ENCODE measurements around the gene CD86.

CD86 gene

GRCh38 chr3:122066331-122067213 is 11.4 kb downstream of the CD86 start:
- DNase-seq (ENCODE audit: low read depth, low spot score) = no peak
- Histone ChIP-seq H3K9me3 (ENCODE audit: low read depth, low read length) (no peaks in the 10 kb centered on the region), H3K9ac (ENCODE audit: insufficient read length) (no peak overlapping the region), H3K27ac (no peak overlapping the region), H3K36me3 (ENCODE audit: insufficient read depth, low read length) (no peaks in the 10 kb centered on the region), H3K4me3 (no peak overlapping the region)
- TF ChIP-seq POLR2AphosphoS5 (IDR thresholded peaks at IDR 0.05; ENCODE audit: borderline replicate concordance, low read depth, low read length) (no peak), EZH2 (IDR thresholded peaks at IDR 0.05) (no peak), FOXP2 (optimal IDR thresholded peaks at IDR 0.05; ENCODE audit: control extremely low read depth, extremely low read length, insufficient read depth) (no peak)

GRCh38 chr3:122067214-122067550 is 12.0 kb downstream of the CD86 start:
- no peak overlapping the region for H3K27ac ChIP-seq
- no peak for DNase-seq (ENCODE audit: low read depth, low spot score)
- no peaks in the 10 kb centered on the region for H3K36me3 ChIP-seq (ENCODE audit: insufficient read depth, low read length)
- H3K9me3 ChIP-seq (ENCODE audit: low read depth, low read length) = no peaks in the 10 kb centered on the region
- H3K4me3 ChIP-seq = no peak overlapping the region
- TF ChIP-seq FOXP2 (optimal IDR thresholded peaks at IDR 0.05; ENCODE audit: control extremely low read depth, extremely low read length, insufficient read depth) (no peak), EZH2 (IDR thresholded peaks at IDR 0.05) (no peak), POLR2AphosphoS5 (IDR thresholded peaks at IDR 0.05; ENCODE audit: borderline replicate concordance, low read depth, low read length) (no peak)
- no peak overlapping the region for H3K9ac ChIP-seq (ENCODE audit: insufficient read length)

DNA sequence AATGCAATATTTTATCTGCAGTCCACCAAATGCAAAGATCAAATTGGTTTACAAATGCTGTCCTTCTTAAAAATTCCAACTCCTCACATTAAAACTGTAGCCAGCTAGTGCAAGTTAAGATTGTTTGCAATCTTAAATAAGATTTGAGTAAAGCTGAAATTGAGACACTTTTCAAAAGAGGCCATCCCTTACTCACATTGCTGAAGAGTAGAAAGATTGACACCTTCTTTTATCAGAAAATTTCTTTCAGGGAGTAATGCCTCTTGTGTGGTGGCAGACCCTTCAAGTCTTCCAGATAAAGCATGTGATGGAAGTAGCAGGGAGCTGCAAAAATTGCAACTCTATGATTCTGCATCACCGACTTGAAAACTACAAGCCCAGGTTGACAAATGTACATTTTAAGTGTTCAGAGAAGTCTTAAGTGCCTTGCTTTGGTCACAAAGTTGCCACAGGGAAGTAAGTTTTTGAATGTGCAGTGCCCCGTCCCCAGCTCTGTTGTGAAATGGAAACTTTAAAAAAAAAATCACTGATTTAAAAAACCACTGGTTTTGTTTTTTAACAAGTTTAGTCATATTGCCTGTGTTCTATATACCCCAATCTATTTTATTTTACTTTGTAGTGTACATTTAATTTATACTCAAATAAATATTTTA is 12.6 kb downstream of the CD86 start:
- Histone ChIP-seq H3K4me3 (no peak overlapping the region), H3K36me3 (ENCODE audit: insufficient read depth, low read length) (no peaks in the 10 kb centered on the region), H3K27ac (no peak overlapping the region), H3K9ac (ENCODE audit: insufficient read length) (no peak overlapping the region), H3K9me3 (ENCODE audit: low read depth, low read length) (no peaks in the 10 kb centered on the region)
- TF ChIP-seq POLR2AphosphoS5 (IDR thresholded peaks at IDR 0.05; ENCODE audit: borderline replicate concordance, low read depth, low read length) (no peak), EZH2 (IDR thresholded peaks at IDR 0.05) (no peak), FOXP2 (optimal IDR thresholded peaks at IDR 0.05; ENCODE audit: control extremely low read depth, extremely low read length, insufficient read depth) (no peak)
- no peak for DNase-seq (ENCODE audit: low read depth, low spot score)

DNA sequence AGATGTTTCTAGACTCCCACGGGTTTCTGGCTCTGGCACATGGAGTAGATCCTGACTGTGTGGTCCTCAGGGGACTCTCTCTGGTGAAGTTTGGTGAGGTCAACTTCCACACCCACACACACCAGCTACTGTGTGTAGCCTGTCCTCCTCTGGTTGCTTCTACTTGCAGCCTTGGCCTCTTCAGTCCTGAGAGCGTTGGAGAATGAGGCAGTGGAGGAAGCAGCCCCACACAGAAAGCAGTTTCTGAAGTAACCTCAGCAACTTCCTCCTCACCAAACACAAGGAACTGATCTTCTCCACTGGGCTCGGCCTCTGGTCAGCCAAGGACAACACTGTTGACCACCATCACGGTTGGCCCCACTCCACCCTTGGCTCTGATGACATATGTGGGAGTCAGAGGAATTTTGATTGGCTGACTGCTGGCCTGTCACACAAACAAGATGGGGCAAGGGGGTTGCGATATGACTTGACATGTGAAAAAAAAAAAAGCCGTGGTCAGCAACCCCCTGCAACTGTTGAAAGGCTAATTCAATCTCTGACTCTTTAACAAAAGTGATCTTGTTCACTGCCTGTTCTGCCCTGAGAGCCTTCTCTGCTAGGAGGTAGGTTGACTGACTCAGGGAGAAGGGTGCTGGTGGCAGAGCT is 19.6 kb downstream of the CD86 start:
- Histone ChIP-seq H3K9me3 (ENCODE audit: low read depth, low read length) (no peaks in the 10 kb centered on the region; the same call in 1 of the 2 replicates), H3K36me3 (ENCODE audit: insufficient read depth, low read length) (no peaks in the 10 kb centered on the region), H3K27ac (no peak overlapping the region), H3K9ac (ENCODE audit: insufficient read length) (no peak overlapping the region), H3K4me3 (no peak overlapping the region)
- no peak for DNase-seq (ENCODE audit: low read depth, low spot score)
- no peak for TF ChIP-seq EZH2 (IDR thresholded peaks at IDR 0.05)
- TF ChIP-seq POLR2AphosphoS5 (IDR thresholded peaks at IDR 0.05; ENCODE audit: borderline replicate concordance, low read depth, low read length) = no peak
- TF ChIP-seq FOXP2 (optimal IDR thresholded peaks at IDR 0.05; ENCODE audit: control extremely low read depth, extremely low read length, insufficient read depth) = no peak

- no peaks in the 10 kb centered on the region; the same call in 1 of the 2 replicates for H3K9me3 ChIP-seq (ENCODE audit: low read depth, low read length)
- no peak overlapping the region for H3K27ac ChIP-seq
- H3K4me3 ChIP-seq = no peak overlapping the region
- no peak overlapping the region for H3K9ac ChIP-seq (ENCODE audit: insufficient read length)
- DNase-seq (ENCODE audit: low read depth, low spot score) = no peak
- no peak for TF ChIP-seq POLR2AphosphoS5 (IDR thresholded peaks at IDR 0.05; ENCODE audit: borderline replicate concordance, low read depth, low read length)
- TF ChIP-seq EZH2 (IDR thresholded peaks at IDR 0.05) = no peak
- no peak for TF ChIP-seq FOXP2 (optimal IDR thresholded peaks at IDR 0.05; ENCODE audit: control extremely low read depth, extremely low read length, insufficient read depth)
- no peaks in the 10 kb centered on the region for H3K36me3 ChIP-seq (ENCODE audit: insufficient read depth, low read length)
These were observed 21.5 kb downstream of the CD86 start for GRCh38 chr3:122076491-122077292.

DNA sequence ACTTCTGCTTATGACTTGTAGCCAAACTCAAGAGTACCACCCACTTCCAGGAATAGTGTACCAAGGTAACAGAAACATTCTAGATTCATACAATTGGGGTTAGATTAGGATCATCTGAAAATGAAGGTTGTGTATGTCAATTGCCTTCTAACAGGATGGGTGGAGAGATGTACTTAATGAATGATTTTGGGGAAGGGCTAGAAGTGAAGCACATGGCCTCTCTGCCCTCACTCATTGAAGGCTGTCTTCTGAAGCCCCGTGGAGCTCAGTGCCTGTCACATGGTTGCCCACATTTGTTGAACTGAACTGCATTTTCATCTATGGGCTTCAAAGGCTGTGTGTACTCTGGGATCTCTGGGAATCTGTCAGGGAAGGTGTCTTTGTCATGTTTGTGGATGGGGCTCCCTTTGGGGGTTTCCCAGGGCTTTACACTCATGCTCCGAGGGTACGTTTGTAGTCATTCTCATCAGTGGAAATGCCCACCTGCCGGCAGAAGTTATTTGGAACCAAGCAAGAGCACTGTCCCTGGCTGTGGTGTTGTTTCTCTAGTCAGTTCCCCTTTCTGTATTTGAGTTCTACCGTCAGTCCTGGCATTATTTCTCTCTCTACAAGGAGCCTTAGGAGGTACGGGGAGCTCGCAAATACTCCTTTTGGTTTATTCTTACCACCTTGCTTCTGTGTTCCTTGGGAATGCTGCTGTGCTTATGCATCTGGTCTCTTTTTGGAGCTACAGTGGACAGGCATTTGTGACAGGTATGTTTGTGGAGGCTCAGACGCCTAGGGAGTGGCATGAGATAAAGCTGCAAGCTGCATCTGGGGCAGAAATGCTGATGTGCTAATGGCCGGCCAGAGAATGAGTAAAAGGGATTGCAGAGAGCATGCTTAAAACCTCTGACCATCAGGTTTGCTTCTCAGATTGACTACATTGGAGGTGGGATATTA is 22.4 kb downstream of the CD86 start:
- DNase-seq (ENCODE audit: low read depth, low spot score) = no peak
- H3K9ac ChIP-seq (ENCODE audit: insufficient read length) = no peak overlapping the region
- TF ChIP-seq POLR2AphosphoS5 (IDR thresholded peaks at IDR 0.05; ENCODE audit: borderline replicate concordance, low read depth, low read length) (no peak), FOXP2 (optimal IDR thresholded peaks at IDR 0.05; ENCODE audit: control extremely low read depth, extremely low read length, insufficient read depth) (no peak), EZH2 (IDR thresholded peaks at IDR 0.05) (no peak)
- H3K4me3 ChIP-seq = no peak overlapping the region
- H3K9me3 ChIP-seq (ENCODE audit: low read depth, low read length) = no peaks in the 10 kb centered on the region; the same call in 1 of the 2 replicates
- no peak overlapping the region for H3K27ac ChIP-seq
- H3K36me3 ChIP-seq (ENCODE audit: insufficient read depth, low read length) = no peaks in the 10 kb centered on the region
